HG02938 (cell line): ENCODE measurements around the gene AANAT.

Experiments used
- ATAC-seq: cut with Tn5 transposase; IDR thresholded peaks from one replicate; pipeline ENCODE4 v1.9.1; 2021; ENCODE audit warnings: mild to moderate bottlenecking, moderate library complexity; ENCODE audit not compliant: unreplicated experiment

The AANAT gene

GRCh38 chr17:76467366-76467765 is at the start of gene AANAT:
AANAT (plus strand) TSS chr17:76467603; CDS start chr17:76468747, 1,144 bp downstream.
- no peak for ATAC-seq

DNA sequence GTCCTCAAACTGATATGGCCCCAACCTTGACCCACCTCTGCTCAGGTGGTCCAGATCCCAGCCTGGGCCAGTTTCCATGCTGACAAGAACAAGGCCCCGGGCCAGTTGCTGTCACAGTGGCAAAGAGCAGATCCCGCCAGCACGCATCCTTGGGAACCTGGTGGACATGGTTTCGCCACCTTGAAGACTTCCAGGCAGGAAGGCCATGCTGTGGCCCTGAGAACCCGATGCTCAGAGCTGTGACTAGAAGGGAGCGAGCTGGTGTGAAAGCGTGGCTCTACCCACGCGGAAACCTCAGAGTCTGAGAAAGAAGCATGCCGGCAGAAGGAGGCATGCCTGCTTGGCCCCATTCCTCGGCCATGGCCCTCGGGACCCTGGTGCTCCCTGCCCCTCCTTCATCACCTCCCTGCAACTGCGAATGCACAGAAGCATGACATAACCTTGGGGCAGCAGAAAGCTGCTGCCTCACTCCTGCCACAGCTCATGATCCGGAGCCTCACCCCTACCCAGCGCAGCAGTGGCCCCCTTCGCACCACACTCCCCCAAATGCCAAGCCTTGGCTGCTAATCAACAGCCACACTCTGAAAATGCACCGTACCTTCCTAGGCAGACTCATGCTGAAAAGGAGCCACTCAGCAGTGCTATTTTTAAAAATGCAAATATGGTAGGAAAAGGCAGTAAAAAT is 47.7 kb upstream of the AANAT start:
- ATAC-seq, result no peak

DNA sequence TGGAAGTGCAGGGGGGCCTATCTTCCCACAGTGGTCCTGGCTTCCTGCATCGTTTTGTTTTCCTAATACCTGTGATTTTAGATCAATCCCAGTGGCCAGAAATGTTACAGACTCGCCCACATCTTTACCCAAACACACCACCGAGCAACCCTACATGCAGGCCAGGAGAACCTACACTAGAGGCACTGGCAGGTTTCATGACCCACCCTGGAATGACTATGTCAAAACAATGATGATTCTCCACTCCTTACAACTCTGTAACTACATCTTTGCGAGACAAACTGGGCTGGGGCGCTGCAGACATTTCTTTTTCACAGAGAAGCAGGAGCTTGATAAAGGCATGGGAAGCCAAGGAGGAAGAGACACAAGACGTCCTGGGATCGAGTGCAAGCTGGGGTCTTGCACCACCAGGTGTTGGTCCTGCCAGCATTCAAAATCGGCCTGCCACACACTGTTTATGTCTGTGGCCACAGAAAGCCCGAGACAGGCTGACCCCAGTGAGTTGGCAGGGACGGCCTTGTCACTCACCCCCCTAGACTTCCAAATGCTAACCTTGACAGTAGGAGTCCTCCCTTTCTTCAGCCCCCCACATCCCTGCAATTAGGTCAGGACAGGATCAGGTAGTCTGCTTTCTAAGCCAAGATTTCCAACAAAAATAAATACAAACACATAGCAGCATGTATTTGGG is 46.9 kb upstream of the AANAT start:
- ATAC-seq, result no peak

DNA sequence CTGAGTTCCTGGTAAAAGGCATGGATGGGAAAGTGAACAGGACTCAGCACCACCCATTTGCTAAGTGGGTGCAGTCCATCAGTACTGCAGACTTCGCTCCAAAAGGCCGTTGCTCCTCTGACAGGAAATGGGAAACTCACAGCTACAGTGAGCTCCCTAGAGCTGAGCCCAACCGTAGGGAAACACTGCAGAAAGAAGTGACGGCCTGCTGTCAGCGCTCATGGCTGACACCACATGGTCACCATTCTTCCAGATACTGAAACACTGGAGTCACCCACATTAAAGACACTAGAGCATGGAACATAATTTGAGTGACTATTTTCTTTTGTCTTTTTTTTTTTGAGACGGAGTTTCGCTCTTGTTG is 46.4 kb upstream of the AANAT start:
- ATAC-seq, result no peak

DNA sequence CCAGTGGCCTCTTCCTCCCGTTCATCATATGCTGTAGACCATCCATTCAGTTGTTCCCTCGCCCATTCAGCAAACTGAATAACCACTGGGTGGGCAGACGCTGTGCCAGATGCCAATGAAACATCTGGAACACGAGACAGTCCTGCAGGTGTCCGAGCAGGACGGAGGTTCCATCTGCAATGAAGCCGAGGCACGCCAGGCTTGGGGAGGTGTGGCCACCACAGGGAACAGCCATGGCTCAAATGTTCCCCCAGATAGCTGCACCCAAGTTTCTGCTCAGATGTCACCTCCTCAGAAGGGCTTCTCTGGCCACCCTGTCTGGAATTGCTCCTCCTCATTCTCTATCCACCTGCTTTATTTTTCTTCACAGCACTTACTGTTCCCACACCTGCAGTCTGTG is 45.0 kb upstream of the AANAT start:
- no peak for ATAC-seq

- no peak for ATAC-seq
Observed at GRCh38 chr17:76422860-76423259, 44.5 kb upstream of the AANAT start.

DNA sequence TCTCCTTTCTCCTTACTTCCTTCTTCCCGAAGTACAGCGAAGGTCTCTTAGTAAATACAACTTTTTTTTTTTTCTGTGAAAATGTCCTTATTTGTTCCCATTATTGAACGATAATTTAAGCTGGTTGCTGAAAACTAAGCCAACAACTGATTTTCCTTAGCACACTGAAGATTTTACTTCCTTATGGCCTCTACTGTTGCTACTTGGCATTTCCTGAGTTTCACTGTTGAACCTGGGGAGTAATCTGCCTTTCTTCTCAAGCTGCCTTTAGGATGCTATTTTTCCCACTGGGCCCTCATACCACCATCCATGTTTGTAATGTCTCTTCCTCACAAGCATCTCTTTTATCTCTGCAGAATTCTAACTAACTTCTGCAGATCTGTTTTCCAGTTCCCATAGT is 40.5 kb upstream of the AANAT start:
- no peak for ATAC-seq

DNA sequence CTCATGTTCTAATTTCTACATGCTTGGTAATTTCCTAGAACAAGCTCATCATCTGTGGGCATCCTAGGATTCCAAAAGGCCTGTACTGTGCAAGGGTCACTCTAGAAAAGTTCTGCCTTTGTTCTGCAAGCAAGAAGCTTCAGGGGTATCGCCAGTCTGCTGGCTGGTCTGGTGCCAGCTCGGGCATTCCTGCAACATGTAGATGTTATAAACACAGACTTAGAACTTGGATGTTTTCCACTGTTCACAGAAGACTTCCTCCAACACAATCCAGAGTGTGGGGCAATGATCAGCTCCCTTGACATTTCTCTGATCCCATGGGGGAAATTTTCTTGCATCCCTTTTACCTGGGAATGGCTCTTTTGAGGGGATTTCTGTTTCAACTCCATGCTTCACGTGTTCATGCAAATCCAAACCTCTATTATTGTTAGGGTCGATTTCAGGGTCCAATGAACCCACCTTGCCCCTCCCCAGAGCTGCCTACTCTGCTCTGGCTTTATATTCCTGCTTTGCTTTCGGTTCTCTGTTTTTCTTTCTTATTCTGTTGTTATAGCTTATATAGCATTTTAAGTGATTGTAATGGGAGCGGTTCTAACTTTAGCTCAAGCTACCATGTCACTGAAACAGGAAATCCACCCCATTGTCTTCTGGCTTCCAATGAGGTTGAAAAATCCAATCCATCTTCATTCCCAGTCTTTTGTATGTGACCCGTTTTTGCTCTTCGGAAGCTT is 39.7 kb upstream of the AANAT start:
- ATAC-seq, result no peak

- no peak for ATAC-seq
Observed at GRCh38 chr17:76428511-76428910, 38.9 kb upstream of the AANAT start.

DNA sequence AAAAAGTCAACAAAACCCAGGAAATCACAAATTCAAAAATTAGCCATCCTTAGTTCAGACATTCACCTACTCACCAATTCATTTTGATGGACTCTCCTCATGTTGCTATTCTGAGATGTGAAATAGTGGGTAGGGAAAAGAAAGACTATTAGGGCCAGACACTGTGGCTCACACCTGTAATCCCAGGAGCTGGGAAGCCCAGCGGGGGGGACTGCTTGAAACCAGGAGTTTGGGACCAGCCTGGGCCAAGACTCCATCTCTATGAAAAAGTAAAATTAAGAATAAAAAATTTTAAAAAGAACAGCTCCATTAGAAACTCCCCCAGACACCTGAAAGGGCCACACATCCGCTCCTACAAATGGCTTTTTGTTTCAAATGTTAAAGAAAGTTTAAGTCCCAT is 35.9 kb upstream of the AANAT start:
- no peak for ATAC-seq

DNA sequence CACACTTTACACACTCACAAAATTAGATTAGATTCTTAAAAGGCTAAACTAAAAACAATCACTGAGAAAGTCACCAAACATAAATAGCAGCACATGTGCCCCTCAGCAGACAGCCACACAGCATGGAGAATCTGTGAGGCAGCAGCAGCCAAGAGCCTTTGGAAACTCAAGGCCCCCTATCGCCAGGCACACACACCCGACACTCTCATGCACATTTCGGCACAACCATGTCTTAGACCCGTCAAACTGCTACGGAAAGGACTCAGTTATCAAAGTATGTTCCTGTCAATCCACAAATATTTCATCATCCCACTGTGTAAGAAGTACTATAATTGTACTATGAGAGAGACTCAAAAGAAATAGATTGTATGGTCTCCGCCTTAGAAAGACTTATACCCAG is 35.4 kb upstream of the AANAT start:
- no peak for ATAC-seq

GRCh38 chr17:76432712-76433336 is 34.6 kb upstream of the AANAT start:
- ATAC-seq, result no peak

- no peak for ATAC-seq
Observed at GRCh38 chr17:76433693-76434092, 33.7 kb upstream of the AANAT start.

DNA sequence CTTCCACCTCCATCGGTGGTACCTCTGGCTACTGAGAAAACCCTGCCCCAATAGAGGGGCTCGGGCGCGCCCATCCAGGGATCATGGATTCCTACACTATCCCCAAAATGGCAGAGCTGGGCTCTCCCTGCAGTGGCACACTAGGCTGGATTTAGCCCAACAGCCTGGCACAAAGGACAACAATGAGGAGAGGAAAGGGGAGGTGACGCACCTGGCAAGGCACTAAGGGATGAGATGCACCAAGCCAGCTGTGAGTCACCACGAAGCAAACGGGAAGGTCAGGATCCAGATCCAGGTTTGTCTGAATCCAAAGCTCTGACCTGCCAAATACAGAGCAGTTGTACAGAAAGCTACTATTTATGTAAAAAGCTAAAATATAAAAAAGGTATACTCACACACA is 32.5 kb upstream of the AANAT start:
- ATAC-seq, result no peak

DNA sequence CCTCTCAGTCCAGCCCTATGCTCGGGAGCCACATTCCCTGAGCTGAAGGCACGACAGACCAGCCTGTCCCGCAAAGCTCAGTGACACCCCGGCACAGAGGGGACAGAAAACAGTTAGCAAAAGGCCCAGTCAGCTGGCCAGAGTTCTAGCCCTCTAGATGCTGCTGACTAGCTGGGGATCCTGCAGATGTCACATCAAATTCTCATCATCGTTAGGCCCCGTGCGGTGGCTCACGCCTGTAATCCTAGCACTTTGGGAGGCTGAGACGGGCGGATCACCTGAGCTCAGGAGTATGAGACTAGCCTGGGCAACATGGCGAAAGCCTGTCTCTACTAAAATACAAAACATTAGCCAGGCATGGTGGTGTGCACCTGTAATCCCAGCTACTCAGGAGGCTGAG is 31.7 kb upstream of the AANAT start:
- ATAC-seq, result no peak

DNA sequence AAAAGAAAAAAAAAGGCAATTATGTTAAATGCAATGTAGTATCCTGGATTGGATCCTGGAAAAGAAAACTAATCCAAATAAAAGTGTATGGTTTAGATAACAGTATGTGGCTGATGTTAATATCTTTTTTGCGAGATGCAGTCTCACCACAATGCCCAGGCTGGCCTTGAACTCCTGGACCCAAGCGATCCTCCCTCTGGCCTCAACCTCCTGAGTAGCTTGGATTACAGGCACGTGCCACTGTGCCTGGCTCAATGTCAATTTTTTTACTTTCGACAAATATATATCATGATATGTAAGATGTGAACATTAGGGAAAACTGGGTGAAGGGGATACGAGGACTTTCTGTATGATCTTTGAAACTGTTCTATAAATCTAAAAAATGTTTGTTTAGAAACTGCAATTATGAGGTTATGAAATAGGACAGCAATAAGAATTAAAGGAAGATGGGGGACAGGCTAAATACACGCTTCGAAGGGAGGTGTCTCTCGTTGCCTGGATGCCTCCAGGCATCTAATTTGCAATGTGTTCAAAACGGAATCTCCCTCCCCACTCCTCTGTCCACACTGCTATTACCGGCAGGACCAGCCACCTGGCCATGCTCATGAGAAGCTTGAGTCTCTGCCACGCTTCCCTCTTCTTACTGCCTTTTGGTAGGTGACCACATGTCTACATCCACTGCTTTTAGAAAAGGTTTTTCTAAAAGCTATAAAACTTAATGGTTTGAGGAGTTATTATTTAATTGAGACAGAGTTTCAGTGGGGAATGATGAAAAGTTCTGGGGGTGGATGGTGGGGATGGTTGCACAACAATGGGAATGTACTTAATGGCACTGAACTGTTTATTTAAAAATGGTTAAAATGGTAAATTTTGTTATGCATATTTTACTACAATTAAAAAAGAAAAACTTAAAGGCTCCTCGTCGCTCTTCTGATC is 29.7 kb upstream of the AANAT start:
- ATAC-seq, result no peak

- ATAC-seq, result no peak
Observed at GRCh38 chr17:76438906-76439305, 28.5 kb upstream of the AANAT start.

GRCh38 chr17:76439314-76439928 is 28.0 kb upstream of the AANAT start:
- no peak for ATAC-seq

GRCh38 chr17:76440751-76441362 is 26.5 kb upstream of the AANAT start:
- no peak for ATAC-seq
